Sigmoid colon (tissue), 4 donors: ENCODE results near the gene ZFAND3.

ENCODE experiments used
- POLR2A ChIP-seq, 2 donors: fragments of 450-650 bp; IDR thresholded peaks; one replicate each; pipeline ENCODE4 v1.6.1; 2016; ENCODE audit warnings: antibody characterized with exemption in 2 of 2, mild to moderate bottlenecking in 2 of 2, moderate library complexity in 2 of 2
- POLR2AphosphoS5 ChIP-seq, 4 donors: sonication (generic); formaldehyde crosslinking; IDR thresholded peaks; one replicate each; pipeline ENCODE4 v1.6.1; 2017; ENCODE audit warnings: antibody characterized with exemption in 4 of 4
- TF ChIP-seq, protein P1 (sequence below), 4 experiments: fragments of 450-650 bp in 3 of 4; fragments of 200-600 bp in 1 of 4; IDR thresholded peaks; one replicate each; pipeline ENCODE4 v1.5.1; 2016 to 2019; ENCODE audit warnings: antibody characterized with exemption in 4 of 4, mild to moderate bottlenecking in 3 of 4, moderate library complexity in 2 of 4

DNA sequence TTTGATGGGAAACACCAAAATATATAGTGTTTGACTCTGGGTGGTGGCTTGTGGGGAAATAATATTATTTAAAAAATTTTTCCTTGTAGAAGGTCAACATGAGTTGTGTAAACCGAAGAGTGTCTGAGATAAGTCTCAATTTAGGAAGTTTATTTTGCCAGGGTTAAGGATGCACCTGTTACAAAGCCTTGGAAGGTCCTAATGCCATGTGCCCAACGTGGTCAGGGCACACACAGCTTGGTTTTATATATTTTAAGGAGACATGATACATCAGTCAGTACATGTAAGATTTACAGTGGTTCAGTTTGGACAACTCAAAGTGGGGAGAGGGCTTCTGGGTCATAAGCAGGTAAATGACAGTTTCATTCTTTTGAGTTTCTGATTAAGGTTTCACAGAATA is 162.1 kb downstream of the ZFAND3 start:
- TF ChIP-seq POLR2A (IDR thresholded peaks at IDR 0.05), result no peak
- TF ChIP-seq, protein P1, sequence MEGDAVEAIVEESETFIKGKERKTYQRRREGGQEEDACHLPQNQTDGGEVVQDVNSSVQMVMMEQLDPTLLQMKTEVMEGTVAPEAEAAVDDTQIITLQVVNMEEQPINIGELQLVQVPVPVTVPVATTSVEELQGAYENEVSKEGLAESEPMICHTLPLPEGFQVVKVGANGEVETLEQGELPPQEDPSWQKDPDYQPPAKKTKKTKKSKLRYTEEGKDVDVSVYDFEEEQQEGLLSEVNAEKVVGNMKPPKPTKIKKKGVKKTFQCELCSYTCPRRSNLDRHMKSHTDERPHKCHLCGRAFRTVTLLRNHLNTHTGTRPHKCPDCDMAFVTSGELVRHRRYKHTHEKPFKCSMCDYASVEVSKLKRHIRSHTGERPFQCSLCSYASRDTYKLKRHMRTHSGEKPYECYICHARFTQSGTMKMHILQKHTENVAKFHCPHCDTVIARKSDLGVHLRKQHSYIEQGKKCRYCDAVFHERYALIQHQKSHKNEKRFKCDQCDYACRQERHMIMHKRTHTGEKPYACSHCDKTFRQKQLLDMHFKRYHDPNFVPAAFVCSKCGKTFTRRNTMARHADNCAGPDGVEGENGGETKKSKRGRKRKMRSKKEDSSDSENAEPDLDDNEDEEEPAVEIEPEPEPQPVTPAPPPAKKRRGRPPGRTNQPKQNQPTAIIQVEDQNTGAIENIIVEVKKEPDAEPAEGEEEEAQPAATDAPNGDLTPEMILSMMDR (IDR thresholded peaks at IDR 0.05), result no peak
- TF ChIP-seq POLR2AphosphoS5 (IDR thresholded peaks at IDR 0.05), result no peak
